ENCODE data around the gene CMTM3.

GRCh38 chr16:66572356-66572755 is 32.1 kb upstream of the CMTM3 start:
- TF ChIP-seq CTCF (IDR thresholded peaks at IDR 0.05) (no peak), POLR2A (IDR thresholded peaks at IDR 0.05) (no peak)

Data from testis (tissue), 2 donors.